H9 (cell line): ENCODE data around the gene BRSK2. TPM values are rescaled to one million over a fixed set of nuclear protein-coding genes. Genes with fewer than 3 reads are reported as not detected.

Experiments used
- DNase-seq: peaks from one replicate; pipeline ENCODE4 v3.0.0-alpha.2; 2017
- H2AFZ ChIP-seq: one replicate; pipeline ENCODE4 v1.6.1; 2013; ENCODE audit warnings: mild to moderate bottlenecking, low read length, control low read depth, moderate library complexity
- H2AK5ac ChIP-seq: 2 replicates; pipeline ENCODE4 v1.6.1; 2013; ENCODE audit warnings: low read length, control low read depth, mixed read lengths; ENCODE audit not compliant: insufficient read length
- H2BK120ac ChIP-seq: one replicate; pipeline ENCODE4 v1.6.1; 2013; ENCODE audit warnings: low read depth, mild to moderate bottlenecking, low read length, control low read depth, inconsistent platforms; ENCODE audit not compliant: poor library complexity, severe bottlenecking
- H2BK12ac ChIP-seq: 2 replicates; pipeline ENCODE4 v1.6.1; 2013; ENCODE audit warnings: low read length, control low read depth, mixed read lengths, low read depth; ENCODE audit not compliant: insufficient read length
- H2BK15ac ChIP-seq: 2 replicates; pipeline ENCODE4 v1.6.1; 2013; ENCODE audit warnings: low read depth, low read length, control low read depth
- H2BK20ac ChIP-seq: one replicate; pipeline ENCODE4 v1.6.1; 2013; ENCODE audit warnings: low read depth, mild to moderate bottlenecking, low read length, control low read depth, inconsistent platforms; ENCODE audit not compliant: poor library complexity, severe bottlenecking
- H2BK5ac ChIP-seq: 2 replicates; pipeline ENCODE4 v1.6.1; 2013; ENCODE audit warnings: low read length, control low read depth, mixed read lengths; ENCODE audit not compliant: insufficient read length
- H3K14ac ChIP-seq: 2 replicates; pipeline ENCODE4 v1.6.1; 2013; ENCODE audit warnings: low read length, control low read depth; ENCODE audit not compliant: insufficient read depth
- H3K18ac ChIP-seq: 2 replicates; pipeline ENCODE4 v1.6.1; 2013; ENCODE audit warnings: low read depth, mild to moderate bottlenecking, mixed read lengths, low read length, control low read depth; ENCODE audit not compliant: insufficient read length
- H3K23ac ChIP-seq: 2 replicates; pipeline ENCODE4 v1.6.1; 2013; ENCODE audit warnings: low read length, control low read depth, mixed read lengths, low read depth; ENCODE audit not compliant: insufficient read length
- H3K23me2 ChIP-seq: 2 replicates; pipeline ENCODE4 v1.6.1; 2013; ENCODE audit warnings: low read depth, mild to moderate bottlenecking, mixed read lengths, low read length, control low read depth; ENCODE audit not compliant: insufficient read length, poor library complexity, severe bottlenecking
- H3K27ac ChIP-seq: 2 replicates; pipeline ENCODE4 v1.5.1; 2013; ENCODE audit warnings: low read length, control low read depth, mixed read lengths, low read depth; ENCODE audit not compliant: insufficient read length
- H3K27me3 ChIP-seq: 2 replicates; pipeline ENCODE4 v1.6.1; 2013; ENCODE audit warnings: low read length, control low read depth, inconsistent platforms; ENCODE audit not compliant: insufficient read depth
- H3K4ac ChIP-seq: 2 replicates; pipeline ENCODE4 v1.6.1; 2013; ENCODE audit warnings: low read depth, mild to moderate bottlenecking, control low read depth, inconsistent platforms, low read length, moderate library complexity
- H3K4me1 ChIP-seq: 2 replicates; pipeline ENCODE4 v1.6.1; 2013; ENCODE audit warnings: low read length, control low read depth, inconsistent platforms; ENCODE audit not compliant: insufficient read depth
- H3K4me2 ChIP-seq: 2 replicates; pipeline ENCODE4 v1.6.1; 2013; ENCODE audit warnings: low read length, control low read depth, mixed read lengths; ENCODE audit not compliant: insufficient read length, insufficient read depth
- H3K56ac ChIP-seq: 2 replicates; pipeline ENCODE4 v1.6.1; 2013; ENCODE audit warnings: low read depth, mild to moderate bottlenecking, mixed read lengths, low read length, control low read depth; ENCODE audit not compliant: insufficient read length
- H3K79me1 ChIP-seq: 2 replicates; pipeline ENCODE4 v1.6.1; 2013; ENCODE audit warnings: low read depth, mild to moderate bottlenecking, moderate library complexity, low read length, control low read depth, inconsistent platforms; ENCODE audit not compliant: insufficient read depth, poor library complexity, severe bottlenecking
- H3K79me2 ChIP-seq: 2 replicates; pipeline ENCODE4 v1.6.1; 2013; ENCODE audit warnings: low read length, control low read depth, inconsistent platforms; ENCODE audit not compliant: insufficient read depth
- H3K9ac ChIP-seq: 2 replicates; pipeline ENCODE4 v1.6.1; 2013; ENCODE audit warnings: low read length, control low read depth, mixed read lengths; ENCODE audit not compliant: insufficient read length; ENCODE audit errors: extremely low read depth
- H3K9me3 ChIP-seq: one replicate; pipeline ENCODE4 v1.6.1; 2013; ENCODE audit warnings: low read depth, low read length, inconsistent platforms; ENCODE audit not compliant: control insufficient read depth
- H3T11ph ChIP-seq: one replicate; pipeline ENCODE4 v1.6.1; 2013; ENCODE audit warnings: mild to moderate bottlenecking, low read length, control low read depth, inconsistent platforms
- H4K20me1 ChIP-seq: one replicate; pipeline ENCODE4 v1.6.1; 2013; ENCODE audit not compliant: control insufficient read depth, insufficient read length, insufficient read depth
- H4K5ac ChIP-seq: 2 replicates; pipeline ENCODE4 v1.6.1; 2013; ENCODE audit warnings: low read depth, mild to moderate bottlenecking, mixed read lengths, low read length, control low read depth; ENCODE audit not compliant: insufficient read length
- H4K8ac ChIP-seq: replicated peaks from 2 replicates; pipeline ENCODE4 v1.6.1; 2013; ENCODE audit warnings: low read length, control low read depth, mixed read lengths, low read depth; ENCODE audit not compliant: insufficient read length
- H4K91ac ChIP-seq: 2 replicates; pipeline ENCODE4 v1.6.1; 2013; ENCODE audit warnings: low read depth, mild to moderate bottlenecking, moderate library complexity, mixed read lengths, low read length, control low read depth; ENCODE audit not compliant: insufficient read length
- H3K27ac Mint-ChIP-seq, 3 experiments: 2 replicates in 2 of 3; 3 replicates in 1 of 3; pipeline ENCODE4 v1.8.0; 2020 to 2021; ENCODE audit warnings: mixed read lengths in 3 of 3, mild to moderate bottlenecking in 1 of 3, moderate library complexity in 1 of 3
- H3K27me3 Mint-ChIP-seq: 2 replicates; pipeline ENCODE4 v1.8.0; 2021; ENCODE audit warnings: low read depth, mild to moderate bottlenecking, moderate library complexity, mixed read lengths
- H3K36me3 Mint-ChIP-seq, 3 experiments: 2 replicates in 2 of 3; 3 replicates in 1 of 3; pipeline ENCODE4 v1.8.0; 2020 to 2021; ENCODE audit warnings: low read depth in 3 of 3, mixed read lengths in 3 of 3; ENCODE audit not compliant: insufficient read depth in 1 of 3
- H3K4me1 Mint-ChIP-seq, 2 experiments: 2 replicates each; pipeline ENCODE4 v1.8.0; 2020; ENCODE audit warnings: mixed read lengths in 2 of 2
- H3K4me3 Mint-ChIP-seq, 2 experiments: 2 replicates in 1 of 2; 3 replicates in 1 of 2; pipeline ENCODE4 v1.8.0; 2020 to 2021; ENCODE audit warnings: mild to moderate bottlenecking in 2 of 2, mixed read lengths in 2 of 2, moderate library complexity in 1 of 2
- H3K9me3 Mint-ChIP-seq, 2 experiments: 2 replicates in 1 of 2; 3 replicates in 1 of 2; pipeline ENCODE4 v1.8.0; 2020; ENCODE audit warnings: mild to moderate bottlenecking in 2 of 2, mixed read lengths in 2 of 2, moderate library complexity in 1 of 2
- CTCF ChIP-seq: fragments of 200-600 bp; sonication (generic); conservative IDR thresholded peaks from 3 replicates; pipeline ENCODE4 v1.8.0; 2021; ENCODE audit warnings: antibody characterized with exemption, mild to moderate bottlenecking
- WGBS: extraction: QIAGEN DNeasy Blood & Tissue Kit; methylation state at CpG from one replicate; pipeline ENCODE4 v1.1.7; 2013; ENCODE audit warnings: missing lambda C conversion rate, low lambda C conversion rate, mixed read lengths; ENCODE audit not compliant: insufficient read length; ENCODE audit errors: extremely low coverage; 5-methylcytosine and 5-hydroxymethylcytosine counted together
- total RNA-seq: library from RNA; stranded (reverse); gene quantifications from 2 replicates; pipeline ENCODE4 v1.2.1, GENCODE V29; 2021

Gene BRSK2
- total RNA-seq, 1 experiment from 2014 or later: 28.4 TPM

GRCh38 chr11:1504138-1504537, 114.4 kb downstream of the BRSK2 start:
- Histone ChIP-seq H3K9me3 (no peaks in the 10 kb centered on the region), H3K23me2 (no peaks in the 10 kb centered on the region), H2BK120ac (no peak overlapping the region), H3K79me1 (no peaks in the 10 kb centered on the region), H3K27me3 (no peaks in the 10 kb centered on the region), H3K23ac (no peak overlapping the region), H3K4ac (no peak overlapping the region), H3T11ph (no peak overlapping the region), H2BK15ac (no peak overlapping the region), H2BK5ac (no peak overlapping the region), H3K14ac (peak overlapping the region; percentile 18; the same call in 1 of the 2 replicates), H2BK20ac (no peak overlapping the region), H2BK12ac (no peak overlapping the region), H3K56ac (no peak overlapping the region), H4K91ac (no peak overlapping the region), H3K9ac (no peak overlapping the region), H3K27ac (no peak overlapping the region), H3K4me2 (no peak overlapping the region), H3K4me1 (peaks cover 2% of the 10 kb centered on the region; the same call in 1 of the 2 replicates), H4K5ac (no peak overlapping the region), H2AFZ (no peak overlapping the region), H2AK5ac (no peak overlapping the region), H3K18ac (no peak overlapping the region), H3K79me2 (no peaks in the 10 kb centered on the region; the same call in 1 of the 2 replicates), H4K8ac (no peak overlapping the region), H4K20me1 (peaks cover 2% of the 10 kb centered on the region)
- TF ChIP-seq CTCF: no peak
- Mint-ChIP-seq H3K27me3 (no peaks in the 10 kb centered on the region; the same call in 1 of the 2 replicates), H3K9me3 (peaks cover under 1% of the 10 kb centered on the region in 2 experiments; a peak in 3 of 5 replicates), H3K36me3 (peaks cover 0 to 1% (median 0%) of the 10 kb centered on the region in 3 experiments; a peak in 5 of 7 replicates), H3K4me3 (no peak overlapping the region; a peak in 1 of 5 replicates), H3K27ac (no peak overlapping the region), H3K4me1 (peaks cover 7 to 31% of the 10 kb centered on the region in 2 experiments)
- no peak for DNase-seq
- no CpG with 5 or more reads among the region's 9 CpGs for WGBS
